GM19455 (cell line): ENCODE data around the gene SCO2.
A peak's percentile ranks its signal among the peaks of the same experiment; 100 is the strongest.

Experiments used
- ATAC-seq: cut with Tn5 transposase; IDR thresholded peaks from one replicate; pipeline ENCODE4 v1.9.1; 2021; ENCODE audit not compliant: unreplicated experiment

SCO2 gene

DNA sequence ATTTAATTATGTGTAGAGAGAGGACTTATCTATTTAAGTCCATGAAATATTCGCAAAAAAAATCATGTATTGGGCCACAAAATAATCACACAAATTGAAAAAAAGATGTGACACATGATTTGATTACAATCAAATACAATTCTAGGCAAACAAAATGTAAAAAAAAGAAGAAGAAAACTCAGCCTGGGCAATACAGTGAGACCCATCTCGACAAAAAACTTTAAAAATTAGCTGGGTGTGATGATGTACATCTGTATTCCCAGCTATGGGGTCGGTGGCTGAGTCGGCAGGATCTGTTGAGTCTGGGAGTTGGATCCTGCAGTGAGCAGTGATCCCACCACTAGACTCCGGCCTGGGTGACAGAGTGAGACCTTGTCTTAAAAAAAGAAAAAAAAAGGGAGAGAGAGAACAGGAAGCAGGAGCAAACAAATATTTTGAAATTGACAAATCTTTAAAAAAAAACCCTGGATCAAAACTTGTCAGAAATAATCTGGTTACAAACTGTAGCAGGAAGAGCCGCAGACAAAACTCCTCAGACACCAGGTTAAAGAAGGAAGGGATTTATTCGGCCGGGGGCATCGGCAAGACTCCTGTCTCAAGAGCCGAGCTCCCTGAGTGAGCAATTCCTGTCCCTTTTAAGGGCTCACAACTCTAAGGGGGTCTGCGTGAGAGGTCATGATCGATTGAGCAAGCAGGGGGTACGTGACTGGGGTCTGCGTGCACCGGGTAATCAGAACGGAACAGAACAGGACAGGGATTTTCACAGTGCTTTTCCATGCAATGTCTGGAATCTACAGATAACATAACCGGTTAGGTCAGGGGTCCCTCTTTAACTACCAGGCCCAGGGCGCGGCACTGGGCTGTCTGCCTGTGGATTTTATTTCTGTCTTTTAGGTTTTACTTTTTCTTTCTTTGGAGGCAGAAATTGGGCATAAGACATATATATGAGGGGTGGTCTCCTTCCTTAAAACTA, 7.7 kb upstream of the SCO2 start:
- no peak for ATAC-seq

- no peak for ATAC-seq
Observed at GRCh38 chr22:50531962-50532674, 6.7 kb upstream of the SCO2 start.

DNA sequence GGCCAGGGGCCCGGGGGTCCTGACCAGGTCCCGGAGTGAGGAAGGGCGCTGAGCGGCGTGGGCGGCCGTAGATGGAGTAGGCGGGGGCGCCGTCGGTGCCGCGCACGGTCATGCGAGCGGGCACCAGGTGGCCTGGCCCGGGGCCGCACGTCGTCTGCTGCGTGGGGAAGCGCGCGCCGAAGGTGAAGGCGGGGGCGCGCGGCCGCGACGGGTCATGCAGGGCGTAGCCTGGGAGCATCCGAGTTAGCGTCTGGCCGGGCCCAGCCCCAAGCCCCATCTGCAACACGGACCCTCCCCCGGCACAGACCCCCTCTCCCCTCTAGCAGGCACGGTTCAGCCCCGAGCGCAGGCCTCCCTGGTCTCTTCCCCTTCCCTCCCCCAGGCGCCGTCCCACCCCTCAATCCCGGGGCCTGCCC, 6.2 kb upstream of the SCO2 start:
- ATAC-seq: no peak

- no peak for ATAC-seq
Observed at GRCh38 chr22:50530877-50531545, 5.6 kb upstream of the SCO2 start.

- ATAC-seq: no peak
Observed at GRCh38 chr22:50530580-50530876, 5.1 kb upstream of the SCO2 start.

DNA sequence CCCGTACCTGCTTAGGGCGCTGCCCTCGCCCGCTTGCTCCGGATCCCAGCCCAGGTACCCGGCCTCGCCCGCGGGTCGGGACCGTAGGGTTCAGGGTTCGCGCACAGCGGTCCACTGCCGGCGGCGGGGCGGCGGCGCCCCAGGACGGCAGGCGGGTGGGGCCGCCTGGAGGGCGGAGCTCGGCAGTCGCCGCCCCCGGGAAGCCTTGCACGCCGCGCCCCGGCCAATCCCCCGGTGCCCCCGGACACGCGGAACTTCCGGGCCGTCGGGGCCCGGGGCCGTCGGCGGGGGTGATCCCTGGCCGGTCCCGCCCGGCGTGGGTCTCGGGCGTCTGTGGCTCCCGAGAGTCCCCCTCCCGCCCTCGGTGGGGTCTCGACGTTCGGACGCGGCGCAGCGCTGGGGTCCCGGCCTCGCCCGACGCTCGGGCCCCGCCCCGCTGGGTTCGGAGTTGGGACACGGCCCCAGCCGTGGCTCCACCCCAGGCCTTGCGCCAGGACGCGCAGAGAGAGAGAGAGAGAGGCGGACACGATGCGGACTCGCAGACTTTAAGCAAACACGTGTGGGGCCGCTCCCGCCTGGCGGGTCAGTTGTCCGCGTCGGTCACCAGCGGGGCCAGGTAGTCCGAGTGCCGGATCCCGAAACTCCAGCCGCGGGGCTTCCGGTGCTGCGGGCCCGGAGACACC, 4.6 kb upstream of the SCO2 start, which contains the start of gene TYMP:
TSS of gene TYMP (minus strand) at position 116 of the 683 bp plus-strand sequence. CDS start 303 bp downstream, outside the sequence.
- ATAC-seq: no peak

DNA sequence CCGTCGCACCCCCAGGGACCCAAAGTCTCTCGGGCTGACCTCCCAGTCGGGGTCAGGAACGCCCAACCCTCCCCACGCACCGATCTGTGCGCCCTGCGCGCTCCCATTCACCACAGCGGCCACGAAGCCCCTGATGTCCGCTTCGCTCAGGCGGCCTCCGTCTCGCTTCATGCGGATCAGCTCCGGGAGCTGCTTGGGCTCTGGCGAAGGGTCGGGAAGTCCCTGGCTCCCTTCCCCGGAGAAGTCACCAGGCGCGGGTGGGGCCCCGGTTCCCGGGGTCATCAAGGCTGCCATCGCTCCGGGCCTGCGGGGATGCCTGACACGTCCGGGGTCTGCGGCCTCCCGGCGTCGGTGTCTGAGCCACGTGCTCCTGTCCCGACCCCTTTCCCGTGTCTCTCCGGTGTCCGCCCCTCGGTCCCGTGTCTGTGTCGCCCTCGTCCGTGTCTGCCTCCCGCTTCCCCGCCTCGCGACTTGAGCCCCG, 4.1 kb upstream of the SCO2 start:
- no peak for ATAC-seq

GRCh38 chr22:50528682-50529415, 3.5 kb upstream of the SCO2 start:
- ATAC-seq: no peak

DNA sequence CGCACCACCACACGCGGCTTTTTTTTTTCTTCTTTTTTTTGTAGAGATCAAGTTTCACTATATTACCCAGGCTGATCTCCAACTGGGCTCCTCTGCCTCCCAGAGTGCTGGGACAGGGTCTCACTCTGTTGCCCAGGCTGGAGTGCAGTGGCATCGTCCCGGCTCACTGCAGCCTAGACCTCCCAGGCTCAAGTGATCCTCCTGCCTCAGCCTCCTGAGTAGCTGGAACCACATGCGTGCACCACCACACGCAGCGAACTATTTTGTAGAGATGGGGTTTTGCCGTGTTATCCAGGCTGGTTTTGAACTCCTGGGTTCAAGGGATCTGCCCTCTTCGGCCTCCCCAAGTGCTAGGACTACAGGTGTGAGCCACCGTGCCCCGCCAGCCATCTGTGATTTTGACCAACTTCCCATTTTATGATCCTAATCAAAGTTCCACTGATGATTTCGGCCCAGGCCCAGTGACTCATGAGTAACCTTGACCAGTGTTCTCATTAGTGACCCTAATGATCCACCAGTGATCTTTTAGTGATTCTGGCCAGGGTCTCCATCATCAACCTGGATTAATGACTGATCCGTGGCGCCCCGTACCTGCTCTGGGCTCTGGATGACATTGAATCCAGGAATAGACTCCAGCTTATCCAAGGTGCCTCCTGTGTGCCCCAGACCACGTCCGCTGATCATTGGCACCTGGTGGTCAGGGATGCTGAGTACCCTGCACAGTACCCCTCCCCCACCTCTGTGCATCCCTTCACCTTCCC, 2.7 kb upstream of the SCO2 start:
- ATAC-seq: no peak

- ATAC-seq: no peak
Observed at GRCh38 chr22:50526834-50527801, 1.7 kb upstream of the SCO2 start.

- peak; percentile 33 for ATAC-seq
Observed at GRCh38 chr22:50526108-50526833, 873 bp upstream of the SCO2 start.

DNA sequence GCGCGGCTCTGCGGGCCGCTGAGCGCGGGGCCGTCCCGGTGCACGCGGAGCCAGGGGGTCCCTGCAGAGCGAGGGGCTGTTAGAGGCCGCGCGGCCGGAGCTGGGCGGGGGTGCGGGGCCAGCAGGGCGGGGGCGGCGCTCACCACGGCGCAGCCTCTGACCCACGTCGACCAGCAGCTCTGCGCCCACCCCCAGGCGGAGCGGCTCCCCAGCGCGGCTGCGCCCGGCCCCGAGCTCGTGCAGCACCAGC, 385 bp upstream of the SCO2 start:
- ATAC-seq: peak; percentile 21

DNA sequence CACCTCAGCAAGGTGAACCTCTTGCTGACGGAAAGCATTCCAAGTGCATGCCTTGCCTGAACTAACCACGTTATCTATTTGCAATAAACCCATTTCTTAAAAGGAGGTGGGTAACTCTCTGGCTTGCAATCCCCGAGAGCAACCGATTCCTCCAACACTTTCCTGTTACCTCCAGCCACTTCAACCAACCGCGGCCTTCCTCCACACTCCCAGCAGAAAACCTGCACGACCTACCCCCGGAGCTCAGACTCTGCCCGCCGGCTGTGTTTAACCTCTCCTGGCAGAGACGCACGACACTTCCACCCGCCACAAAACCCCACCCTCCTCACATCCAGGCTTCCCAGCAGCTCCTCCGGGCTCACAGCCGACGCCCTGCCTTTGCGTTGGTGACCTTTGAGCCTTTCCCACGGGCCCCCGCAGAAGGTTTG, 708 bp downstream of the SCO2 start:
- no peak for ATAC-seq

- no peak for ATAC-seq
Observed at GRCh38 chr22:50523806-50524675, 1.4 kb downstream of the SCO2 start.

DNA sequence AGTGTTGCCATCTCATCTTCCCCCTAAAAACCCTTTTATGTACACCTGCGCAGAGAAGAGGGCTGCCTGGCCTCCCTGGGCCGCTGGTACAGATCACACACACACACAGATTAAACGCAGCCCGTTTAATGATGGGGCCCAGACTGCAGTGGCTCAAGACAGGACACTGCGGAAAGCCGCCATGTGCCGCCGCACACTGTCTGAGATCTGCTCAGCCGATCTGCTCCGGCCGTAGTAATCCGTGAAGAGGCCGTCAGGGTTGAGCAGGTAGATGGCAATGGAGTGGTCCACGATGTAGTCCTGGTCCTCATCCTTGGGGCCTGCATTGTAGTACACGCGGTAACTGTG, 2.0 kb downstream of the SCO2 start:
- ATAC-seq: no peak

DNA sequence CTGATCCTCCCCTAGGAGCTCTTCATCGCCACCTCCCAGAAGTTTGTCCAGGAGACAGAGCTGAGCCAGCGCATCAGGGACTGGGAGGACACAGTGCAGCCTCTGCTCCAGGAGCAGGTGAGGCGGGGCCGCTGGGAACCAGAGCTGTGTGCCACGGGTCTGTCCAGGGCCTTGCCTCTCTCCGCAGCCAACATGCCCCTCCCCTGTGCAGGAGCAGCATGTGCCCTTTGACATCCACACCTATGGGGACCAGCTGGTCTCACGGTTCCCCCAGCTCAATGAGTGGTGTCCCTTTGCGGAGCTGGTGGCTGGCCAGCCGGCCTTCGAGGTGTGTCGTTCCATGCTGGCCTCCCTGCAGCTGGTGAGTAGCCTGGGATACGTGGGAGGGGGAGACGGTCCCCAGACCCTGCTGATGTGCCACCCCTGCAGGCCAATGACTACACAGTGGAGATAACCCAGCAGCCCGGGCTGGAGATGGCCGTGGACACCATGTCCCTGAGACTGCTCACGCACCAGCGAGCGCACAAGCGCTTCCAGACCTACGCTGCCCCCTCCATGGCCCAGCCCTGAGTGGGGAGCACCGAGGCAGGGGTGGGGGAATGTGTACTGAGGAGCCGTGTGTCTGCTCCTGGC, 2.5 kb downstream of the SCO2 start:
- no peak for ATAC-seq
